ENCODE results near the gene INTS11.
A peak's percentile ranks its signal among the peaks of the same experiment; 100 is the strongest.
"Not testable (repeated sequence)": the region's sequence is repeated elsewhere in the genome, so short reads cannot be mapped to it uniquely, and the experiment has no call there.

Gene INTS11

DNA sequence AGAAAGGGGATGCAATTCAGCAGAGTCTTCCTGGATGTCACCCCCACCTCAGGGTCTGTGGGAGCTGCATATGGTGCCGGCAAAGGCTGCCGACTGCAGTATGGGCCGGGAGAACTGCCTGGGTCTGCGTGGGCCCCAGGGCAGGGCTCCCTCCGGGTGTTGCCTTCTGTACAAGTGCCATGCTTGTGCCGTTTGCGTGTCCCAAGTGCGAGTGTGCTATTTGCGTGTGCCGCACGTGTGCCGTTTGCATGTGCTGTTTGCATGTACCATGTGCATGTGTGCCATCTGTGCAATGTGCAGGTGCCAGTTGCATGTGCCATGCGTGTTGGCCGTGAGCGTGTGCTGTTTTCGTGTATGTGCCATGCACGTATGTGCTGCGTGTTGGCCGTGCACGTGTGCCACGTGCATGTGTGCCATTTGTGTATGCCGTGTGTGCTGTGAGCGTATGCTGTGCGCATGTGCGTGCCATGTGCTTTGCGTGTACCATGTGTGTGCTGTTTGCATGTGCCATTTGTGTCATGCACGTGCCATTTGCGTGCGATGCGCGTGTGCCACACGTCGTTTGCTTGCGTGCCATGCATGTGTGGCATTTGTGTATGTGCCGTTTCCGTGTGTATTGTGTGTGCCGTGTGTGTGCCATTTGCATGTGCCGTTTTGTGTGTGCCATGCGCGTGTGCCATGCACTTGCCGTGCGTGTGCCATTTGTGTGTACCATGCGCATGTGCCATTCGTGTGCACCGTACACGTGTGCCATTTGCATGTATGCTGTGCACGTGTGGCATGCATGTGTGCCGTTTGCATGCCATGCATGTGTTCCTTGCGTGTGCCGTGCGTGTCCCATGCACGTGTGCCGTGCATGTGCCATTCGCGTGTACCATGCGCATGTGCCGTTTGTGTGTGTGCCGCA lies 5.1 kb upstream of the INTS11 start:
- DNase-seq: no peak

DNA sequence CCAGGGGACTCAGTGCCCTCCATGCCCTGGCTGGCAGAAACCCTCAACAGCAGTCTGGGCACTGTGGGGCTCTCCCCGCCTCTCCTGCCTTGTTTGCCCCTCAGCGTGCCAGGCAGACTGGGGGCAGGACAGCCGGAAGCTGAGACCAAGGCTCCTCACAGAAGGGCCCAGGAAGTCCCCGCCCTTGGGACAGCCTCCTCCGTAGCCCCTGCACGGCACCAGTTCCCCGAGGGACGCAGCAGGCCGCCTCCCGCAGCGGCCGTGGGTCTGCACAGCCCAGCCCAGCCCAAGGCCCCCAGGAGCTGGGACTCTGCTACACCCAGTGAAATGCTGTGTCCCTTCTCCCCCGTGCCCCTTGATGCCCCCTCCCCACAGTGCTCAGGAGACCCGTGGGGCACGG lies 3.8 kb upstream of the INTS11 start:
- no peak for DNase-seq

DNA sequence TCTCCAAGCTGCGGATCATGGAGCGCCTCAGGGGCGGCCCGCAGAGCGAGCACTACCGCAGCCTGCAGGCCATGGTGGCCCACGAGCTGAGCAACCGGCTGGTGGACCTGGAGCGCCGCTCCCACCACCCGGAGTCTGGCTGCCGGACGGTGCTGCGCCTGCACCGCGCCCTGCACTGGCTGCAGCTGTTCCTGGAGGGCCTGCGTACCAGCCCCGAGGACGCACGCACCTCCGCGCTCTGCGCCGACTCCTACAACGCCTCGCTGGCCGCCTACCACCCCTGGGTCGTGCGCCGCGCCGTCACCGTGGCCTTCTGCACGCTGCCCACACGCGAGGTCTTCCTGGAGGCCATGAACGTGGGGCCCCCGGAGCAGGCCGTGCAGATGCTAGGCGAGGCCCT lies 2.8 kb upstream of the INTS11 start:
- DNase-seq: no peak

DNA sequence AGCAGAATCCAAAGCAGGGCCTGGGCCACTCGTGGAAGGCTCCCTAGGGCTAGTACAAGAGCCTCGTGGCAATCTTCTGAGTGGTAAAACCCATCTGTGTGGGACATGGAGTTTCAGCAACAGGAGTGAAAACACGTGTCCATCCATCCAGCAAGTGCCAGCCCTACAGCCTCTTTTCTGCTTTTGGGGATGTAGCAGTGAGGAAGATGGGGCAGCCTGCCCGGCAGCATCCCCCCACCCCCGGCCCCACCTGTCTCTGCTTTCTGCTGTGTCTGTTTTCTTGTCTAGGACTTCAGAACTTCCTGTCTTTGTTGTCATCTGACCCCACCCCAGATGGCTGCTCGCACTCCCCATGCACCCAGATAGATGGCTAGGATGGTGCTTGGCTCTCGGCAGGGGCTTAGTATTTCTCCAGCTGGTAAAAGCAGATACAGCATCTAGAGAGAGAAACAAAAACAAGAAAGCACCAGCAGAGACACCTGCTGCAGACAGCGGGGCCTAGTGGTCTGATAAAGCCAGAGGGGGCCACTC lies 1.7 kb upstream of the INTS11 start:
- DNase-seq: no peak

DNA sequence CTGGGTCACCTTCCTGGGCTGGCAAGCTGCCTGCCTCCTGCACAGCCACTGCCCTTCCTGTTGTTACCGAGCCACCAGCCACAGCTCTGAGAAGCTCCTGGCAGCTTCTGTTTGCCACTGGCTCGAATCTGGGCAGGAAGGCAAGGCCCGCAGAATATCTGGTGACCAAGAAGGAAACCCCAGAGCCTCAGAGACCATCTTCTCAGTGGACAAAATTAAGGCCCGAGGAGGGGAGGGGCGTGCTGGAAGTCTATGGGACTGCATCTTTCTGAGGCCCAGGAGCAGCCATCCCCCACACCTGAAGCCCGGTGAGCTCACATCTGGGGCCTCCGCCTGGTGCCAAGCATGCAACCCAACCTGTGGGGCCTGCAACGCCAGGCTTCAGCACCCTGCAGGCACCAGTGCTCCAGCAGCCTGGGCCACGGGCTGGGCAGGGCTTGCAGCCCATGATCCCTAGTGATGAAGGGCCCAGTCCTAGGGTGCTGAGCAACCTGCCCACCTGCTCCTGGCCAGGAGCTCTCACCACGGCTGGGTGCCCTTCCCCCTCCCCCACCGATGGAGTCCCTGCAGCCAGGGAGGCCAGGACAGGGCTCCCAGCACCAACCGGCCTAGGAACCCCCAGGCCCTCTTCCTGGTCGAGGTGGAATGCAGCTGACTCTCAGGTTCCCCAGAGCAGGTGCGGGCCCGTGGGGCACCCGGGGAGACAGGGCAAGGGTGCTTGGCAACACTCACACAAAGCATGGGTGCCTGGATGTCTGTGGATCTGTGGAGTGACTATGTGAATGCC lies 1.0 kb upstream of the INTS11 start:
- no peak for DNase-seq

DNA sequence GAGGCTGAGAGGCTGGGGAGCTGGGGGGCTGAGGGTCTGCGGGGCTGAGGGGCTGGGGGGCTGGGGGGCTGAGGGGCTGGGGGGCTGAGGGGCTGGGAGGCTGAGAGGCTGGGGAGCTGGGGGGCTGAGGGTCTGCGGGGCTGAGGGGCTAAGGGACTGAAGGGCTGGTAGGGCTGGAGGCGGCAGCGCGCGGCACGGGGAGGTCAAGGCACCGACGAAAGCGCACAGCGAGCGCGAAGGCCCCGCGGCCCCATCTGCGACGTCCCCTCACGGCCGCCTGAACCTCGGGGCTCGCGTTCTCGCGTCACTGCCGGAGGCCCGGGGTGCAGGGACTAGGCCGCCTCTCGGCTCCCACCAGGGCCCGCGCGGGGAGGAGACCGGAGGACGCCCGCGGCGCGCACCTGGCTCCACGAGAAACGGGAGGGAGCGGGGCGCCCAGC lies 356 bp downstream of the INTS11 start:
- no peak for DNase-seq

DNA sequence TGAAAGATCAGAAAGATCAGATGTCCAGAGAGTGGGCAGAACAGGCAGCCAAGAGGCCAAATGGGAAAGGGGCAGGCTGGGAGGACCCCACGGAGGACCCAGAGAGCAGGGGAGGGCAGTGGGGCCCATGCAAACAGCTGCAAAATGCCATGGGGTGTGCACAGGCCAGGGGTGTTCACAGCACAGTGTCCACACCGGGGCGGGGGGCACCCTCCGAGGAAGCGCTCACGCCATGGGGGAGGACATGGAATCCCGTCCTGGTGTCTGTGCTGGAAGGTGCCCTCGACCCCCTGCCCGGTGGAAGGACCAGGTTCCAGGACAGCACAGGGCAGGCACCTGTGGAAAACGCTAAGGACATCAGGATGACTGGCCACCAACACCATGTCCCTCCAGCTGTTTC lies 1.5 kb downstream of the INTS11 start:
- no peak for DNase-seq

DNA sequence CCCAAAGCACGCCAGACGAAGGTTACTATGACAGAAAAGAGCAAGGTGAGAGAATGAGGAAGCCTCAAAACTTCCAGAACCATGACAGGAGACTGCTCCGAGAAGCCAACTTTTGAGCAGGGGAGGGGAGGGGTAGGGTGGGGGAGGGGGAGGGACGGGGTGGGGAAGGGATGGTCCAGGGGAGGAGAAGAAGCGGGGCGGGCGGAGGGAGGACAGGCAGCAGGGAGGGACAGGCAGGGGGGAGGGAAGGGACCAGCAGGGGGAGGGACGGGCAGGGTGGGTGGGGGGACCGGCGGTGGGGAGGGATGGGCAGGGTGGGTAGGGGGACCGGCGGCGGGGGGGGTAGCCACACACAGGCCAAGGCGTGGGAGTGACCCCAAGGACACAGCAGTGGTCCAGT lies 2.0 kb downstream of the INTS11 start:
- no peak for DNase-seq

DNA sequence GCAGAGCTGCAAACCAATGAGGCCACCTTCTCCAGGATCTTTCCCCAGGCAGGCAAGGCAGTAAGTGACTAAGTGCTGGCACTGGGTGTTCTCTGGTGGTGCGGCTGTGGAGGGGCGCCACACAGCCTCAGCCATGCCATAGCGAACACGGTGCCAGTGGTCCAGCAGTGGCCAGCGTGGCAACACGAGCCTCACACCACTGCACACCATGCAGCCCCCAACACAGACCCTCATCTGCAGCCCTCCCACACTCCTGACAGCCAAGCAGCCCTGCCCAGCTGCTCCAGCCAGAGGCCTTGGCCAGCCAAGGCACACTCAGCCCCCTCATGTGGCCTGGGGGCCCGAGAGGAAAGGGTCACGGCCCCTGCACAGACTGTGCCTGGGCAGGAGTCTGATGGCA lies 3.0 kb downstream of the INTS11 start:
- no peak for DNase-seq

DNA sequence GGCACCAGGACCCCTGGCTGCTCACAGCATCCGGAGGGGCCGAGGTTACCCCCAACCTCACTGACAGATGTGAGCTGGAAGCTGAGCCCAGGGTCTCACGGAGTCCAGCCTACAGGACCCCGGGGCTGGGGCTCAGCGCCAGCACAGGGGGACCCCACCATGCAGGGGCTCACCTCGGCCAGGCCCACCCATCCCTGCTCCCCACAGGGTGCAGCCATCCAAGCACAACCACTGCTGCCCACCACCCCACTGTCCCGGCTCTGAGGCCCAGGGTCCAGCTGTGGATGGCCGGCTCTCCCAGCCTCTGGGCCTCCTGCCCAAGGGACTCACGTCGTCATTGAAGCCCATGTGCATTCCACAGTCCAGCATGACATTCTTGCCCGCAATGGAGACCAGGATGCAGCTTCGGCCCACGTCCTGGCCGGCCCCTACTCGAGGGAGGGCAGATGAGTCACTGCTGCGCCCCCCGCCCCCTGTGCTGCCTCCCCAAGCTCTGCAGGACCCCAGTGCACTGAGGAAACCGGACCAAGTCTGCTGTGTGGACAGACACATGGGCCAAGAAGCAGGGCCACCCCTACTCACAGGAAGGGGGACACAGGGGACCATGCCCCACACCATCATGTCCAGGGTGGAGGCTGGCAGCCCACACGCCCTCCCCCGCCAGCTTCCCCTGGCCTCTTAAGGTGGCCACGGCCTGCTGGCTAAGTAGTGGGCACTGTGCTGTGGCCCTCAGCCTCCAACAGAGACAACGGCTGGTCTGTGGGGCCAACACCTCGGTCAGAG lies 3.6 kb downstream of the INTS11 start:
- DNase-seq: no peak

DNA sequence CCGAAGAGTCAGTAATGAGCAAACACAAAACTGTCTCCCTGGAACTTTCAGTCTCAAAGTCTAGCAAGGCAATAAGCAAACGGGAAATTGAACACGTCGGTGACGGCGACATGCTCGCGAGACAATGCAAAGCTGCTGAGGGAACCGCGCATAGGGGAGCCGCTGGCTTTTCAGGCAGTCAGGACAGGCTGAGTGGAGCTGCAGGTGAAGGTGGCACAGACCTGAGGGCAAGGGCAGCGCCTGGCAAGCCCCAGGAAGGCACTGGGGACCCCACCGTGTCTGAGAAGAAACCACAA lies 4.9 kb downstream of the INTS11 start:
- DNase-seq: no peak

DNA sequence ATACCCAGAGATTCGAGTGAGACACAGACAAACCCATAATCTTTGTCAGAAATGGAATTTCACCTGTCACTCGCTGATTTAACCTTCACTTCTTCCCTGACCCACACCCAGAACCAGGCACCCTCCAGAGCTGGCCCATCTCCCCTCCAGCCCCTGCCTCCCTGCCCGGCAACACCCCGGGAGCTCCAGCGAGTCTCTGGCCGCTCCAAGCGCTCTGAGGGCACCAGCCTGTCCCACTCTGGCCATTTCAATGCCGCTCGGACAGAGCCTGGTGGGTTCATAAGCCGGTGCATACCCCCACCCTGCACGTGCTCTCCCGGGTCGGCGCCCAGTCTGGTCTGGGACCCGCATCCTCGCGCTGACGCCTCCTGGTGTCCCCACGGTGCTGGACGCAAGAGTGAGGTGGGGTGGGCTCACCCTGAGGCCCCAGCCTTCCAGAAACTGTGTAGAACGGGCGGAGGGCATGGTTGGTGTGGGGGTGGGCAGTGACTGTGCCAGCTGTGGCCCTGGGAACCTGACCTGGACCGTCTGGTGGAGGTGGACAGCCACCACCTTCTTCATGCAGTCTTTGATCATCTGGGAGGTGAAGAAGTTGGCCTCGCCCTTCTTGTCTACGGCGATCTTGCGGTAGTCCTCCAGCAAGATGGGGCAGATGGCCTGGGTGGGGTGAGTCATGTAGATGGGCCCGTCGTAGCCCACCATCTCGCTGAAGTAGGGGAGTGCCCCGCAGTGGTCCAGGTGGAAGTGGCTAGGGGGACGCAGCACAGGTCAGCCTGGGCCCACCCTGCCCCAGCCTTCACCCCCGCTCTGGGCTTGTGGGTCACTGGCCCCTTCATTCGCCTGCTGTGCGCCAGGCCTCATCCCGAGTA lies 5.4 kb downstream of the INTS11 start:
- no peak for DNase-seq

DNA sequence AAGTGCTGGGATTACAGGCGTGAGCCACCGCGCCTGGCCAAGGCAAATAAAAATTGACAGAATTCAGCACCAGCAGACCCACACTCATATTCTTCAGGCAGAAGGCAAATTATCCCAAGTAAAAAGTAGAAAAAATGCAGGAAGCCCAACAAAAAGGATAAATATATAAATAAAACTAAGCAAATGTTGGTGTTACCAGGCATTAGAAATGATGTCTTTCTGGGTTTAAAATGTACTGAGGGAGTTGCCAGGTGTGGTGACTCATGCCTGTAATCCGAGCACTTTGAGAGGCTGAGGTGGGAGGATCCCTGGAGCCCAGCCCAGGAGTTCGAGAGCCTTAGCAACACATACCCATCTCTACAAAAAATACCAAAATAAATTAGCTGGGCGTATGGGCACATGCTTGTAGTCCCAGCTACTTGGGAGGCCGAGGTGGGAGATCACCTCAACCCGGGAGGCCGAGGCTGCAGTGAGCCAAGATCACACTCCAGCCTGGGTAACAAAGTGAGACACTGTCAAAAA lies 6.3 kb downstream of the INTS11 start:
- DNase-seq: peak; percentile 73 to 84

DNA sequence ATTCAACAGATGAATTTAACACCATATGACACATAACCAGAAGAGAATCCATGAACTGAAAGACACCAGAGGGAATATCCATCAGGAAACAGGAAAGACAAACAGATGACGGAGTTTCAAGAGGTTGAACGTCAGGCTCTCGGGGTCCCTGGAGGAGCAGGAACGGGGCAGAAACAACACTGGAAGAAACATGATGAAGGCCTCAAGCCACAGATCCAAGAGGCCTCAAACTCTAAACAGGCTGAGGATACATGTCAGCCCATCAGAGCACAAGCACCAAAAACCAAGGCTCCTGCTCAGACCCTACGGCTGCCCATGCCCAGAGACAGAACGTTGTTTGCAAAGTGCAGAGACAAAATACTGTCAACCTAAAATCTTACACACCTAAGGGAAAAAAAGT lies 7.0 kb downstream of the INTS11 start:
- DNase-seq: no peak

DNA sequence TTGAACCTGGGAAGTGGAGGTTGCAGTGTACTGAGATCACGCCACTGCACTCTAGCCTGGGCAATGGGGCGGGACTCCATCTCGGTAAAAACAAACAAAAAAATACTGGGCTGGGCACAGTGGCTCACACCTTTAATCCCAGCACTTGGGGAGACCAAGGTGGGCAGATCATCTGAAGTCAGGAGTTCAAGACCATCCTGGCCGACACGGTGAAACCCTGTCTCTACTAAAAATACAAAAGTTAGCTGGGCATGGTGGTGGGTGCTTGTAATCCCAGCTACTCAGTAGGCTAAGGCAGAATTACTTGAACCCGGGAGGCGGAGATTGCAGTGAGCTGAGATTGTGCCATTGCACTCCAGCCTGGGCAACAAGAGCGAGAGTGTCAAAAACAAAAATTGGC lies 8.3 kb downstream of the INTS11 start:
- DNase-seq: not testable (repeated sequence)

DNA sequence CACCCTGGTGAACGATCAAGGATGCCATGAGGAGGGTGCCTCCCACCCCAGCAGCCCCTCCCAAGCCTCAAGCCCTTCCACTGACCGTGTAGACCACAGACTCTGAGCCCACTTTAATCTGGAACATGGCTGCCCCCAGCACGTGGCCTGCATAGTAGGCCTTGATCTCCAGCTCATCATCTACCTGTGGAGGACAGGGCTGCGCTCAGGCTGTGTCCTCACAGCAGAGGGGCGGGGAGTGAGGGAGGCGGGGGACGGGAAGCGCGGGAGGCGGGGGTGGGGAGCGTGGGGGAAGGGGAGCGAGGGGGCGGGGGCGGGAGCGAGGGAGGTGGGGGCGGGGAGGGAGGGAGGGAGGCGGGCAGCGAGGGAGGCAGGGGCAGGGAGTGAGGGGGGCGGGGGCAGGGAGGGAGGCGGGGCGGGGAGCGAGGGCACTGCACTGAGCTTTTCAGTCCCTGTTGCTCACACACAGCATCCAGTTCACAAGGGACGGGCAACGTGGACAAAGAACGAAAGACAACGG lies 9.0 kb downstream of the INTS11 start:
- no peak for DNase-seq

DNA sequence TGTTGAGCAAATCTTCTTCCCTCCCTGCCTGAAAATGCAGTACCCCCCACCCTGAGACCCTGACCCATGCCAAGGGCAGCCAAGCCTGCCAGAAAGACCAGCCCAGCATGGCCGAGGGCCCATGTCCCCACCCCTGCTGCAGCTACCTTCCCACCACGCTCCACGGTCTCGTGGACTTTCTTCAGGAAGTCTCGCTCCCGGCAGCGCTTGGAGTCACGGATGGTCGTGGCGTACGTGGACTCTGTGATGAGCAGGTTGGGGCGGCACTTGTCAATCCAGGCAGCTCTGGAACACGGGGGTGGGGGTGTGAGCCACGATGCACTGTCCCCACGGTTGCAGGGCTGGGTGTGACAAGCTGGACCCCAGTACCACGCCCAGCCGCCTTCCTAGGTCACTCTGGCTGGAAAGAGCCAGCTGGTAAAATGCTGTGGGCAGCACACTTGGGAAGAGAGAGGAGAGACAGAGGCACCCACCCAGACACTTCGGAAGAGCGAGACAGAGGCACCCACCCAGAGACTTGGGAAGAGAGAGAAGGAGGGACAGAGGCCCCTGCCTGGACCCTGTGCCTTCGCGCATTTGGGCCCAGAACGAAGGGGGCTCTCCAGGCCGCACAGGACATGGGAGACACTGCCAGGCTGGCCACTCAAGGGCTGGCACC lies 9.7 kb downstream of the INTS11 start:
- DNase-seq: no peak

DNA sequence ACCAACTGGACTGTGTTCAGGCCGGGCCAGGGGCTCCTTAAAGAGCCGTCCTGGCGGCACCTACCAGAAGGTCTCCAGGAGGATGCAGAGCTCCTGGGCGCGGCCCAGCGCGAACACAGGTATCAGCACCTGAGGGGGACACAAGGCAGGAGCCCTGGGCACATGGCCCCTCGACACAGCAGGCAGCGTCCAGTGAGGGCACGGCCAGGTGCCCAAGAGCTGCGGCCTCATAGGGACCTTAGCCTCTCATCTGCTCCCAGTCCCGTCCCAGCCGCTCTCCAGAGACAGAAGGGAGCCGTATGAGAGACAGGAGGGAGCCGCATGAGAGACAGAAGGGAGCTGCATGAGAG lies 10.2 kb downstream of the INTS11 start:
- no peak for DNase-seq

DNA sequence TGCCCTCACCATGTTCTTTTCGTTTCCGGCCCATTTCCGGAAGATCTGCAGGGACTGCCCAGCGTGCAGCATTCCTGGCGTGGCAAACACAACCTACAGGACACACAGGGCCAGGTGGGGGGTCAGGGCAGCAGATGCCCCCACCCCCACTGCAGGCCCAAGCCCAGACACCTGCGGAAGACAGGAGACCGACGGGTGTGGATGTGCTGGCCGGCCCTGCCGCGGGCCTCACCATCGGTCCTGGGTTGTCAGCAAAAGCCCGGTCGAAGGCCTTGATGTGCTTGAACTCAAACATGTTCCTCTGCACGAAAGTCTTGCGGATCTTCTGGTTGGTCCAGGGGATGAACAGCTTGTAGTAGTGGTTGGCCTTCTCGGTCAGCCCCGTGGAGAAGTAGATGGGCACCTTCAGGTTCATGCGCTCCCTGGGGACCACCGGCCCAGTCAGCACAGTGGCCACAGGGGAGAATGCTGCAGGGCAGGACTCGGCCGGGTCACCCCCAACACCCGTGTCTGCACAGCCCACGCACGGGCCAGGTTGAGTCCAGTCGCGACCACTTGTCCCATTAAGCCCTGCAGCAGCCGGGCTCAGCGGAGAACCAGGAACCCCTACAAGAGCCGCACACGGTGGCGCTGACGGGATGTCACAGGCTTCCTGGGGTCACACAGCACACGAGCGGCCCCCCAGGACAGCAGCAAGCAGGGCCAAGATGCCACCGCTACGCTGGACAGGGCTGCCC lies 10.8 kb downstream of the INTS11 start:
- DNase-seq: no peak

DNA sequence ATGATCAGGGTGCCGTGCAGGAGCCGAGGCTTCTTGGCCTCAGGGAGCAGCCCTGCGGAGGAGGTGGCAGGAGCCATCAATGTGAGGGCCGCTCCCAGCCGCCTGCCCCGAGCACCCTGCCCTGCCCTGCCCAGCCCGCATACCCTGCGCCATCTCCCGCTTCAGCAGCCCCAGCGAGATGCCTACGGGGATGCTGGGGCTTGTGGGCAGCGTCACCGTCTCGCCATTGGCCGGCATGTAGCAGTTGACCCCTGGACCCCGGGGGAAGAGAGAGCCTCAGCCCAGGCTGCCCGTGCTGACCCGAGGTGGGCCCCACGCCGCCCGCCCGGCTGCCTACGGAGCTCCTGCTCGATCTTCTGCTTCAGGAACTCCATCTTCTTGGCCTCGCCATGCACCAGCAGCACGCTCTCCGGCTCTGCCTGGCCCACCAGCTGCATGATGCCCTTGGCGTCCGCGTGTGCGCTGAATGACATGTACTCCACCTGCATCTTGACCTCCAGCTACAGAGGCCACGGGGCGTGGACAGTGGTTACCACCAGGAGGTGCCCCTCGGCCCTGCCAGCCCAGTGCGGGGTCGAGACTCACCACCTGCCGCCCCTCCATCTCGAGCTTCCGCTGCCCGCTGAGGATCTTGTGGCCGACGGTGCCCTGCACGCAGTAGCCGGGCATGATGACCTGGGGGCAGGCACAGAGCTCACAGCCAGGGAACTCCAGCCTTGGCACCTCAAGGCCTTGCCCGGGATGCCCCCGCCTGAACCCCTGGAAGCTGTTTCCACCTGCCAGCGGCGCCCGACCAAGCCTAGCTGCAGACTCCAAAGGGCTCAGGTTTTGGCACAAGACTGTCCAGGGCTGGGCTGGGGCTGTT lies 11.8 kb downstream of the INTS11 start:
- no peak for DNase-seq

All from NCI-H2081 (cell line).